GM18951 (cell line): ENCODE measurements around the gene EPHA1.

Experiments
- POLR2A ChIP-seq: IDR thresholded peaks from 4 replicates; pipeline ENCODE4 v1.6.1; 2011; ENCODE audit warnings: mild to moderate bottlenecking; ENCODE audit not compliant: insufficient read length, insufficient read depth; ENCODE audit errors: extremely low read depth
- in situ Hi-C: fragments of 300-500 bp; cut with MboI; formaldehyde crosslinking; loops from one replicate; pipeline ENCODE4 v1.12.0; 2022; ENCODE audit warnings: low sequenced_read_pairs, mixed read lengths, inconsistent platforms; ENCODE audit not compliant: unreplicated experiment

EPHA1 gene

GRCh38 chr7:143376396-143376795 lies 32.3 kb downstream of the EPHA1 start:
- no peak for TF ChIP-seq POLR2A
- in situ Hi-C loops = no loop called here

GRCh38 chr7:143375298-143376034 lies 33.2 kb downstream of the EPHA1 start:
- no peak for TF ChIP-seq POLR2A
- in situ Hi-C loops = no loop called here

DNA sequence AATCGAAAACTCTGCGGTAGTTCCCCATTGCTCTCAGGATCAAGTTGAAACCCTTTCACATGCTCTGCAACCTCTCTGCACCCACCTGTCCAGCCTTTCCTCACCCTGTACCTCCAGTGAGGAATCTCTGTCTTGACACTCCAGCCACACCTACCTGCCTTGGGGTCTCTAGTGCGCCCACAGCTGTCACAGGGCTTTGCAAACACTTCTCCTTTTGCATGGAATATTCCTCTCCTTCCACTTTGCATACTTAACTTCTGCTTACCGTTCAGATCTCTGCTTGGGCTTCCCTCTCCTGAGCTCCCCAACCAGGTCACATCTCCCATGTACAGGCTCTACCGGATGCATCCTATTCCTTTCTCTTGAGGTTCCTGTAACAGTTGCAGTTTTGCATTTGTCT lies 34.1 kb downstream of the EPHA1 start:
- TF ChIP-seq POLR2A = no peak
- in situ Hi-C loops = no loop called here

- no peak for TF ChIP-seq POLR2A
- in situ Hi-C loops = no loop called here
These were observed 35.3 kb downstream of the EPHA1 start for GRCh38 chr7:143373255-143373794.

DNA sequence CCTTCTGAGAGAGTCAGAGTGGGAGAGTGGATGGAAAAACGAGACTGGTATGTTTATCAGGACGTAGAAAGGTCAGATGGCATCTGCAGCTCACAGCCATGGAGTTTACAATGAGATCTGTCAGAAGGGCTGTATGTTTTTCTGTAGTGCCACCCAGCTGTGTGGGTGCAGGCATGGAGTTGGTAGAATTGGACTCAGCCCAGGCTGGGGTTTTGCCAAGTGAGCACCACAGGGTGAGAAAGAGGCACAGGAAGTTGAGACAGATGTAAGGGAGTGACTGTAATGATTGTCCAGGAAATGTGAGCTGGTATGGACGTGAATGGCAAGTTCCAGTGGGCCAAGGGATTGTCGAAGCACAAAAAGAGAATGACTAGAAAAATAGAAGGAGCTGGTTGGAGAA lies 36.6 kb downstream of the EPHA1 start:
- TF ChIP-seq POLR2A = no peak
- in situ Hi-C loops = no loop called here

DNA sequence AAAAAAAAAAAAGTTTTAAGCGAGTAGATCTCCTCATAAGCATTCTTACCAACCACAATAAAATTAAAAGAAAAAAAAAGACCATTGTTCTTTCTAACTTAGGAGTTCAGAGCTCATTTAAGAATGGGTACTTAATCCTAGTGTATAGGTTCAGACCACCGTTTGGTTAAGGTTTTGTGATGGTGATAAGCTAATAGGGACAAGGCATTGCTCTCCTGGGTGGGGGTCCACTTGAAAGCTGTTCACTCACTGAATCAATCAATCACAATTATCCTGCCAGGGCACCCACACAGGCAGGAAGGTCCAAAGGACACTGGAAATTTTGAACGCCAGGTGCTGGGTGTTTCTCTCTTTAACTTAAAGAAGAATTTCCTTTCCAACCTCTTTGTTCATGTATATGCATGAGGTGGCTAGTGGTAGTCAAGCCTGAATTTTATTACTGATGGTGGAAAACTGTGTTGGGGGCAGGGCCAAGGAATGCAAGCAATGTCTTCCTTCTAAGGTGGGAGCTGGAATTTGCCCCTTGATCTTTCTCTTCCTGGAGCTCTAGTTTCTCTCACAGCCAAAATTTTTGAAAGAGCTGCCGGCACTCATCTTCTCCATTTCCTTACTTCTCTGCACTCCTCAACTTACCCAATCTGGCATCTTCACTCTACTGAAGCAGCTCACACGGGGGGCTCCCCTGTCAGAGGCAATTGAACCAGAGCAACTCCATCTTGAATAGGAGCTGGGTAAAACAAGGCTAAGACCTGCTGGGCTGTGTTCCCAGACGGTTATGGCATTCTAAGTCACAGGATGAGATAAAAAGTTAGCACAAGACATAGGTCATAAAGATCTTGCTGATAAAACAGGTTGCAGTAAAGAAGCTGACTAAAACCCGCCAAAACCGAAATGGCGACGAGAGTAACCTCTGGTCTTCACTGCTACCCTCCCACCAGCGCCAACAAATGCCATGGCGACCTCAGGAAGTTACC lies 38.7 kb downstream of the EPHA1 start:
- TF ChIP-seq POLR2A = no peak
- in situ Hi-C loops = no loop called here

GRCh38 chr7:143368387-143368786 lies 40.3 kb downstream of the EPHA1 start:
- no peak for TF ChIP-seq POLR2A
- in situ Hi-C loops = no loop called here

- TF ChIP-seq POLR2A = no peak
- in situ Hi-C loops = no loop called here
These were observed 40.7 kb downstream of the EPHA1 start for GRCh38 chr7:143367972-143368371.

GRCh38 chr7:143363016-143363937 lies 45.4 kb downstream of the EPHA1 start:
- TF ChIP-seq POLR2A = no peak
- in situ Hi-C loops = no loop called here

- in situ Hi-C loops = no loop called here
- TF ChIP-seq POLR2A = no peak
These were observed 46.3 kb downstream of the EPHA1 start, which contains the start of gene FAM131B for GRCh38 chr7:143362131-143363015. TSS of gene FAM131B (minus strand) at chr7:143362713. CDS start at chr7:143362603, 110 bp downstream.

- in situ Hi-C loops = no loop called here
- no peak for TF ChIP-seq POLR2A
These were observed 47.0 kb downstream of the EPHA1 start for GRCh38 chr7:143361552-143362130.
